GM23338 (cell line): ENCODE measurements around the gene KDM5C. TPM values are rescaled to one million over a fixed set of nuclear protein-coding genes. Genes with fewer than 3 reads are reported as not detected.

ENCODE experiments used
- ATAC-seq: fragments of 200-7000 bp; cut with Tn5 transposase; 3 replicates; pipeline ENCODE4 v1.9.1; 2020
- DNase-seq: peaks from one replicate; pipeline ENCODE4 v3.0.0-alpha.2; 2015; ENCODE audit warnings: low spot score
- H2AFZ ChIP-seq: fragments of 200-600 bp; sonication (generic); 2 replicates; pipeline ENCODE4 v1.8.0; 2016; ENCODE audit warnings: antibody characterized with exemption, mild to moderate bottlenecking, moderate library complexity
- H3F3A ChIP-seq: fragments of 200-600 bp; sonication (generic); replicated peaks from 2 replicates; pipeline ENCODE4 v1.8.0; 2017; ENCODE audit warnings: antibody characterized with exemption, mixed run types, low read depth
- H3K27ac ChIP-seq: fragments of 200-600 bp; sonication (generic); 2 replicates; pipeline ENCODE4 v1.6.1; 2016; ENCODE audit warnings: low read depth
- H3K27me3 ChIP-seq: fragments of 200-600 bp; sonication (generic); 2 replicates; pipeline ENCODE4 v1.8.0; 2016; ENCODE audit warnings: mild to moderate bottlenecking, mixed run types, moderate library complexity; ENCODE audit not compliant: insufficient read depth
- H3K36me3 ChIP-seq: fragments of 200-600 bp; sonication (generic); 2 replicates; pipeline ENCODE4 v1.8.0; 2016; ENCODE audit warnings: mild to moderate bottlenecking; ENCODE audit not compliant: insufficient read depth
- H3K4me1 ChIP-seq: fragments of 200-600 bp; sonication (generic); 2 replicates; pipeline ENCODE4 v1.8.0; 2016; ENCODE audit warnings: mild to moderate bottlenecking, moderate library complexity; ENCODE audit not compliant: insufficient read depth
- H3K4me2 ChIP-seq: fragments of 200-600 bp; sonication (generic); 2 replicates; pipeline ENCODE4 v1.7.1; 2017; ENCODE audit warnings: mixed run types
- H3K4me3 ChIP-seq: fragments of 200-600 bp; sonication (generic); 2 replicates; pipeline ENCODE4 v1.6.1; 2016; ENCODE audit warnings: mixed run types
- H3K79me2 ChIP-seq: fragments of 200-600 bp; sonication (generic); replicated peaks from 2 replicates; pipeline ENCODE4 v1.8.0; 2017; ENCODE audit warnings: mild to moderate bottlenecking; ENCODE audit not compliant: insufficient read depth
- H3K9me2 ChIP-seq: fragments of 200-600 bp; sonication (generic); 2 replicates; pipeline ENCODE4 v1.8.0; 2017; ENCODE audit not compliant: insufficient read depth
- H4K20me1 ChIP-seq: fragments of 200-600 bp; sonication (generic); replicated peaks from 2 replicates; pipeline ENCODE4 v1.8.0; 2017; ENCODE audit warnings: mild to moderate bottlenecking; ENCODE audit not compliant: insufficient read depth
- H3K27ac Mint-ChIP-seq: 2 replicates; pipeline ENCODE4 v1.8.0; 2020; ENCODE audit warnings: inconsistent platforms, mild to moderate bottlenecking, moderate library complexity, mixed read lengths
- H3K27me3 Mint-ChIP-seq: 3 replicates; pipeline ENCODE4 v1.8.0; 2022; ENCODE audit warnings: low read depth, mild to moderate bottlenecking, moderate library complexity, mixed read lengths, inconsistent platforms; ENCODE audit not compliant: insufficient read depth, poor library complexity
- H3K36me3 Mint-ChIP-seq: 3 replicates; pipeline ENCODE4 v1.8.0; 2021; ENCODE audit warnings: low read depth, mild to moderate bottlenecking, inconsistent platforms, moderate library complexity, mixed read lengths
- H3K4me1 Mint-ChIP-seq: 3 replicates; pipeline ENCODE4 v1.8.0; 2020; ENCODE audit warnings: mild to moderate bottlenecking, inconsistent platforms, mixed read lengths
- H3K4me3 Mint-ChIP-seq: 3 replicates; pipeline ENCODE4 v1.8.0; 2021; ENCODE audit warnings: moderate library complexity, mild to moderate bottlenecking, inconsistent platforms, mixed read lengths
- H3K9me3 Mint-ChIP-seq: 3 replicates; pipeline ENCODE4 v1.8.0; 2020; ENCODE audit warnings: moderate library complexity, mild to moderate bottlenecking, inconsistent platforms, mixed read lengths
- CREB1 ChIP-seq: fragments of 250-450 bp; sonication (Bioruptor Pico); IDR thresholded peaks from 2 replicates; pipeline ENCODE4 v1.5.0; 2020; ENCODE audit warnings: low read depth, mild to moderate bottlenecking, moderate library complexity
- CTCF ChIP-seq, 2 experiments: fragments of 200-600 bp in 1 of 2; sonication (generic) in 1 of 2; conservative IDR thresholded peaks; 2 replicates each; pipeline versions ENCODE4 v1.5.1 to v1.6.1; 2016 to 2017; ENCODE audit warnings: antibody characterized with exemption in 2 of 2, low read depth in 2 of 2, mild to moderate bottlenecking in 2 of 2, moderate library complexity in 1 of 2
- ETS1 ChIP-seq: IDR thresholded peaks from 2 replicates; pipeline ENCODE4 v1.6.1; 2016; ENCODE audit warnings: antibody characterized with exemption
- EZH2 ChIP-seq: fragments of 200-600 bp; sonication (generic); IDR thresholded peaks from one replicate; pipeline ENCODE4 v1.8.0; 2017; ENCODE audit warnings: antibody characterized with exemption, mild to moderate bottlenecking, low read depth; ENCODE audit not compliant: unreplicated experiment
- EZH2phosphoT487 ChIP-seq: fragments of 200-600 bp; sonication (generic); IDR thresholded peaks from one replicate; pipeline ENCODE4 v1.8.1; 2018; ENCODE audit warnings: antibody characterized with exemption; ENCODE audit not compliant: unreplicated experiment
- JUNB ChIP-seq: IDR thresholded peaks from one replicate; pipeline ENCODE4 v1.6.1; 2016; ENCODE audit warnings: antibody characterized with exemption; ENCODE audit not compliant: unreplicated experiment
- NANOG ChIP-seq: IDR thresholded peaks from 2 replicates; pipeline ENCODE4 v1.6.1; 2016; ENCODE audit warnings: antibody characterized with exemption, borderline replicate concordance
- POLR2AphosphoS5 ChIP-seq: IDR thresholded peaks from 2 replicates; pipeline ENCODE4 v1.6.1; 2016; ENCODE audit warnings: antibody characterized with exemption, low read depth
- REST ChIP-seq: IDR thresholded peaks from one replicate; pipeline ENCODE4 v1.6.1; 2018; ENCODE audit warnings: antibody characterized with exemption; ENCODE audit not compliant: unreplicated experiment
- STAT1 ChIP-seq: IDR thresholded peaks from one replicate; pipeline ENCODE4 v1.6.1; 2016; ENCODE audit warnings: antibody characterized with exemption; ENCODE audit not compliant: unreplicated experiment
- ZNF114 ChIP-seq: fragments of 250-450 bp; sonication (Bioruptor Pico); IDR thresholded peaks from 2 replicates; pipeline ENCODE4 v1.5.0; 2020; ENCODE audit warnings: mild to moderate bottlenecking, moderate library complexity
- ZNF331 ChIP-seq: fragments of 250-450 bp; sonication (Bioruptor Pico); IDR thresholded peaks from 2 replicates; pipeline ENCODE4 v1.5.0; 2020; ENCODE audit warnings: low read depth, mild to moderate bottlenecking, moderate library complexity
- ZNF462 ChIP-seq: fragments of 250-450 bp; sonication (Bioruptor Pico); IDR thresholded peaks from 2 replicates; pipeline ENCODE4 v1.5.0; 2020; ENCODE audit warnings: mild to moderate bottlenecking, moderate library complexity
- polyA plus RNA-seq: library from polyadenylated mRNA; unstranded; fragments of >200 nt; fragmentation: Nextera tagmentation; extraction: Ambion mirVana; gene quantifications from 2 replicates; pipeline ENCODE4 v1.2.1, GENCODE V29; 2016
- total RNA-seq: library from RNA; depleted of rRNA; stranded (reverse); fragments of >200 nt; shearing (Covaris generic); gene quantifications from 2 replicates; pipeline ENCODE4 v1.2.3, GENCODE V29; 2014

The KDM5C gene
- total and polyA plus RNA-seq, 2 experiments from 2014 or later: 20.3 to 173 TPM

GRCh38 chrX:53153581-53153980 lies 71.4 kb downstream of the KDM5C start:
- no peak overlapping the region for H3K4me3 ChIP-seq
- no peak overlapping the region for H3K27ac ChIP-seq
- TF ChIP-seq POLR2AphosphoS5: no peak
- TF ChIP-seq EZH2phosphoT487: no peak
- TF ChIP-seq ETS1: no peak
- no peak for TF ChIP-seq REST
- TF ChIP-seq STAT1: no peak
- TF ChIP-seq JUNB: no peak
- TF ChIP-seq CTCF (conservative IDR thresholded peaks at IDR 0.05; ENCODE audit: low read depth in 2 of 2): no peak
- no peak for TF ChIP-seq EZH2
- no peak for TF ChIP-seq NANOG
- no peak for TF ChIP-seq ZNF114 (CRISPR knock-in tag)
- no peak for TF ChIP-seq CREB1 (CRISPR knock-in tag)
- TF ChIP-seq ZNF331 (CRISPR knock-in tag): no peak
- no peak for TF ChIP-seq ZNF462
- H3K9me2 ChIP-seq: no peaks in the 10 kb centered on the region
- H3K36me3 ChIP-seq: no peaks in the 10 kb centered on the region
- Mint-ChIP-seq H3K27ac (no peak overlapping the region), H3K9me3 (peaks cover 25% of the 10 kb centered on the region), H3K4me1 (no peaks in the 10 kb centered on the region), H3K27me3 (no peaks in the 10 kb centered on the region), H3K36me3 (peaks cover 30% of the 10 kb centered on the region), H3K4me3 (no peak overlapping the region)
- H3K4me2 ChIP-seq: no peak overlapping the region
- ATAC-seq: no peak
- H3F3A ChIP-seq: no peaks in the 10 kb centered on the region
- no peak overlapping the region for H2AFZ ChIP-seq
- DNase-seq: no peak
- H3K27me3 ChIP-seq: no peaks in the 10 kb centered on the region
- H3K79me2 ChIP-seq: no peaks in the 10 kb centered on the region
- no peaks in the 10 kb centered on the region for H3K4me1 ChIP-seq
- H4K20me1 ChIP-seq: no peaks in the 10 kb centered on the region
